Smooth muscle cell (in vitro differentiated cells): ENCODE data around the gene FAH. TPM values are rescaled to one million over a fixed set of nuclear protein-coding genes. Genes with fewer than 3 reads are reported as not detected.

Experiments
- DNase-seq: peaks from one replicate; lab custom pipeline; 2025; ENCODE audit not compliant: unreplicated experiment; lab: John Stamatoyannopoulos, UW
- H2AFZ ChIP-seq: fragments of 200-600 bp; sonication (generic); 2 replicates; pipeline ENCODE4 v1.6.0; 2016; ENCODE audit warnings: antibody characterized with exemption, low read depth, mild to moderate bottlenecking
- H3F3A ChIP-seq: fragments of 200-600 bp; sonication (generic); 2 replicates; pipeline ENCODE4 v1.6.0; 2017; ENCODE audit warnings: antibody characterized with exemption, low read depth
- H3K27ac ChIP-seq: fragments of 200-600 bp; sonication (generic); 2 replicates; pipeline ENCODE4 v1.5.1; 2016; ENCODE audit warnings: low read depth, mild to moderate bottlenecking
- H3K27me3 ChIP-seq: fragments of 200-600 bp; sonication (generic); 2 replicates; pipeline ENCODE4 v1.6.1; 2016; ENCODE audit warnings: low read depth, mild to moderate bottlenecking
- H3K36me3 ChIP-seq: fragments of 200-600 bp; sonication (generic); 2 replicates; pipeline ENCODE4 v1.5.1; 2016; ENCODE audit warnings: low read depth
- H3K4me1 ChIP-seq: fragments of 200-600 bp; sonication (generic); 2 replicates; pipeline ENCODE4 v1.5.1; 2016; ENCODE audit warnings: low read depth
- H3K4me2 ChIP-seq: fragments of 200-600 bp; sonication (generic); 2 replicates; pipeline ENCODE4 v1.6.0; 2016; ENCODE audit warnings: mild to moderate bottlenecking
- H3K4me3 ChIP-seq: fragments of 200-600 bp; sonication (generic); 2 replicates; pipeline ENCODE4 v1.5.1; 2016; ENCODE audit warnings: mild to moderate bottlenecking
- H3K79me2 ChIP-seq: fragments of 200-600 bp; sonication (generic); 2 replicates; pipeline ENCODE4 v1.6.0; 2016; ENCODE audit warnings: low read depth, mild to moderate bottlenecking
- H3K9ac ChIP-seq: fragments of 200-600 bp; sonication (generic); 2 replicates; pipeline ENCODE4 v1.6.0; 2016; ENCODE audit warnings: low read depth
- H3K9me3 ChIP-seq: fragments of 200-600 bp; sonication (generic); replicated peaks from 2 replicates; pipeline ENCODE4 v1.5.1; 2016; ENCODE audit warnings: low read depth
- H4K20me1 ChIP-seq: fragments of 200-600 bp; sonication (generic); 2 replicates; pipeline ENCODE4 v1.6.0; 2016; ENCODE audit warnings: low read depth
- WGBS: methylation state at CpG from one replicate; pipeline ENCODE4 v1.1.7; 2016; ENCODE audit warnings: low lambda C conversion rate; 5-methylcytosine and 5-hydroxymethylcytosine counted together
- polyA plus RNA-seq: library from polyadenylated mRNA; unstranded; fragments of >200 nt; fragmentation: Nextera tagmentation; extraction: Ambion mirVana; gene quantifications from 2 replicates; pipeline ENCODE4 v1.2.1, GENCODE V29; 2016
- total RNA-seq: library from RNA; depleted of rRNA; stranded (reverse); fragments of >200 nt; gene quantifications from 2 replicates; pipeline ENCODE4 v1.2.3, GENCODE V29; 2014
- TF ChIP-seq, protein P1 (sequence below): fragments of 200-600 bp; sonication (generic); IDR thresholded peaks from 2 replicates; pipeline ENCODE4 v1.5.1; 2017; ENCODE audit warnings: borderline replicate concordance, mild to moderate bottlenecking, antibody characterized with exemption; ENCODE audit not compliant: insufficient read depth, poor library complexity, severe bottlenecking

FAH gene
- total and polyA plus RNA-seq, 2 experiments from 2014 or later: 18.3 to 36.7 TPM

GRCh38 chr15:80110920-80111319, 41.9 kb upstream of the FAH start:
- TF ChIP-seq, protein P1, sequence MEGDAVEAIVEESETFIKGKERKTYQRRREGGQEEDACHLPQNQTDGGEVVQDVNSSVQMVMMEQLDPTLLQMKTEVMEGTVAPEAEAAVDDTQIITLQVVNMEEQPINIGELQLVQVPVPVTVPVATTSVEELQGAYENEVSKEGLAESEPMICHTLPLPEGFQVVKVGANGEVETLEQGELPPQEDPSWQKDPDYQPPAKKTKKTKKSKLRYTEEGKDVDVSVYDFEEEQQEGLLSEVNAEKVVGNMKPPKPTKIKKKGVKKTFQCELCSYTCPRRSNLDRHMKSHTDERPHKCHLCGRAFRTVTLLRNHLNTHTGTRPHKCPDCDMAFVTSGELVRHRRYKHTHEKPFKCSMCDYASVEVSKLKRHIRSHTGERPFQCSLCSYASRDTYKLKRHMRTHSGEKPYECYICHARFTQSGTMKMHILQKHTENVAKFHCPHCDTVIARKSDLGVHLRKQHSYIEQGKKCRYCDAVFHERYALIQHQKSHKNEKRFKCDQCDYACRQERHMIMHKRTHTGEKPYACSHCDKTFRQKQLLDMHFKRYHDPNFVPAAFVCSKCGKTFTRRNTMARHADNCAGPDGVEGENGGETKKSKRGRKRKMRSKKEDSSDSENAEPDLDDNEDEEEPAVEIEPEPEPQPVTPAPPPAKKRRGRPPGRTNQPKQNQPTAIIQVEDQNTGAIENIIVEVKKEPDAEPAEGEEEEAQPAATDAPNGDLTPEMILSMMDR: no peak
- Histone ChIP-seq H3K9me3 (no peaks in the 10 kb centered on the region), H3K27ac (no peak overlapping the region), H3K9ac (no peak overlapping the region), H3K4me3 (no peak overlapping the region), H3K27me3 (no peaks in the 10 kb centered on the region), H3F3A (no peaks in the 10 kb centered on the region), H3K36me3 (no peaks in the 10 kb centered on the region), H3K4me2 (no peak overlapping the region), H3K4me1 (no peaks in the 10 kb centered on the region), H4K20me1 (peaks cover 100% of the 10 kb centered on the region), H3K79me2 (peaks cover 63% of the 10 kb centered on the region), H2AFZ (no peak overlapping the region)
- DNase-seq: no peak

GRCh38 chr15:80114114-80114513, 38.7 kb upstream of the FAH start:
- no peak overlapping the region for H3K27ac ChIP-seq
- peaks cover 100% of the 10 kb centered on the region for H4K20me1 ChIP-seq
- H3K4me3 ChIP-seq: no peak overlapping the region
- H3F3A ChIP-seq: no peaks in the 10 kb centered on the region
- H3K9ac ChIP-seq: no peak overlapping the region
- H3K79me2 ChIP-seq: peaks cover 72% of the 10 kb centered on the region
- TF ChIP-seq, protein P1: no peak
- H3K4me2 ChIP-seq: no peak overlapping the region
- H3K27me3 ChIP-seq: no peaks in the 10 kb centered on the region
- WGBS: 61% methylated on average over 4 of the region's 4 CpGs
- no peak for DNase-seq
- H3K36me3 ChIP-seq: no peaks in the 10 kb centered on the region
- H2AFZ ChIP-seq: no peak overlapping the region
- no peaks in the 10 kb centered on the region for H3K4me1 ChIP-seq
- H3K9me3 ChIP-seq: no peaks in the 10 kb centered on the region

GRCh38 chr15:80115021-80115420, 37.8 kb upstream of the FAH start:
- 71% methylated on average over 1 of the region's 1 CpG for WGBS
- H3K9ac ChIP-seq: no peak overlapping the region
- H3K4me1 ChIP-seq: no peaks in the 10 kb centered on the region
- no peak overlapping the region for H3K4me2 ChIP-seq
- H2AFZ ChIP-seq: no peak overlapping the region
- no peak overlapping the region for H3K4me3 ChIP-seq
- no peak for DNase-seq
- no peaks in the 10 kb centered on the region for H3K36me3 ChIP-seq
- no peaks in the 10 kb centered on the region for H3K9me3 ChIP-seq
- H3K27me3 ChIP-seq: no peaks in the 10 kb centered on the region
- TF ChIP-seq, protein P1: no peak
- H3K27ac ChIP-seq: no peak overlapping the region
- no peaks in the 10 kb centered on the region for H3F3A ChIP-seq
- H4K20me1 ChIP-seq: peaks cover 100% of the 10 kb centered on the region
- H3K79me2 ChIP-seq: peaks cover 81% of the 10 kb centered on the region

DNA sequence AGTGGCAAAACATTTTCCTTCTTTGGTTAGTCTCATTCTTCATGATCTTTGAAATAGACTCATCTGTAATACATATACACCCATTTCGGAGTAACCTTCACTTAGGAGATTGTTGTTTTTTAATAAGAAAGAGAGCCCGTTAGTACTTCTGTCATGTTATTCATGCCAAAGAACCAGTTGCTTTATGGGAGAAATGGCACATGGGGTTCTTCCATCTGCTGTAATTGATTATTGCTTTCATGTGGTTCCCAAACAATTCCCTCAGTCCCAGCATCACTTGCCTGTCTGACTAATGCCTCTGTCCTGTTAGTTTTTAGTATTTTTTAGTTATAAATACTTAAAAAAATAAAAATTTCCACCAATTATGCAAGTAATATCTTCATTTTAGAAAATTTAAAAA, 33.8 kb upstream of the FAH start:
- H3K79me2 ChIP-seq: peaks cover 51% of the 10 kb centered on the region

More for the DNA sequence above, 33.8 kb upstream of the FAH start:
- no peak overlapping the region for H3K4me2 ChIP-seq
- no peaks in the 10 kb centered on the region for H3K27me3 ChIP-seq
- peaks cover 8% of the 10 kb centered on the region for H3K36me3 ChIP-seq
- WGBS: 98% methylated on average over 2 of the region's 2 CpGs
- no peak overlapping the region for H3K4me3 ChIP-seq
- no peak overlapping the region for H3K9ac ChIP-seq
- peaks cover 90% of the 10 kb centered on the region for H4K20me1 ChIP-seq
- peaks cover 4% of the 10 kb centered on the region for H3K4me1 ChIP-seq
- TF ChIP-seq, protein P1: no peak
- DNase-seq: no peak
- H3K9me3 ChIP-seq: no peaks in the 10 kb centered on the region
- H3K27ac ChIP-seq: no peak overlapping the region
- no peak overlapping the region for H2AFZ ChIP-seq
- H3F3A ChIP-seq: no peaks in the 10 kb centered on the region
